NCI-H69 (cell line): ENCODE results near the gene TRMT112.
"Not testable (repeated sequence)": the region's sequence is repeated elsewhere in the genome, so short reads cannot be mapped to it uniquely, and the experiment has no call there.

ENCODE experiments used
- DNase-seq: peaks from one replicate; lab custom pipeline; 2025; lab: John Stamatoyannopoulos, UW

Gene TRMT112

DNA sequence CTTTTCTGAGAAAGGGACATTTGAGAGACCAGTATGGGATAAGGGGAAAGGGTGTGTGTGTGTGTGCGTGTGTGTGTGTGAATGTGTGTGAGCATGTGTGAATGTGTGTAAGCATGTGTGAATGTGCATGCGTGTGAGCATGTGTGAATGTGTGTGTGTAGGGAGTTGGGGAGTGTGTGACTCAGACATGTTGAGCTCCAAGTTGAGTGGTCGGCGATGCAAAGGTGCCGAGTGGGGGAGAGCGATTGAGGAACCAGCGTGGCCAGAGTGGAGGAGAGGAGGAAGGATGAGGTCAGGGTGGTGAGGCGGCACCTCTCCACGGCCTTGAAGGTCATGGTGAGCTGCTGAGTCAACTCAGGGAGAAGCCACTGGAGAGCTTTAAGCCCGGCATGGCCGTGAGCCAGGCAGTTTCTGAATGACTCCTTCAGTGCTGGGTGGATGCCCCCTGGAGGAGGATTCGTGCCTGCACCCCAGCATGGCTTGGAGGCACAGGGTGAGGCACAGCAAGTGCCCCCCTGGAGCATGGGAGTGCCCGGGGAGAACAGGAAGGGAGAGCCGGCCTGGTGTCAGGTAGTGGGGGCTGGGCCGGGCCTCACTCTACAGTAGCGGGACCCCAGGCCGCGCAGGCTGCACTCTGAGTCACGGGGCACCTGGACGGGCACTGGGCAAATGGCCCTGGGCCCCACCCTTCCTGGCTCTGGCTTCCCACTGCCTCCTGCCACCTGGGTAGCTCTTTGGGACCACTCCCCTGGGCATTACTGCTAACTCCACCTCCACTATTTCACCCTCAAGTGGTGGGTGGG is 14.4 kb upstream of the TRMT112 start:
- peak; percentile 73 for DNase-seq

DNA sequence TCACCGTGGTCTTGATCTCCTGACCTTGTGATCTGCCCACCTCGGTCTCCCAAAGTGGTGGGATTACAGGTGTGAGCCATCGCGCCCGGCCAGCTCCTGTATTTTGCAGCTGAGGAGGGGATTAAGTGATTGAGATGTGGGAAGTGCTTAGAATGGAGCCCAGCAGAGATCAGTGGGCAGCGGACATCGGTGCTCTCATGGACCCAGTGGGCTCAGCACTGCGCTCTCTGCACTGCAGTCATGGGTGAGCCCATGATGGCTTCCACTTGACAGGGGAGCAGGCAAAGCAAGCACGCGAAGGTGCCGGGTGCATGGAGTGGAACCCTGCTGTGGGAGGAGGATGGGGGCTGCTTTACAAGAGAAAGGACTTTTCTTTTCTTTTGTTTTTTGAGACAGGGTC is 13.5 kb upstream of the TRMT112 start:
- DNase-seq: no peak

DNA sequence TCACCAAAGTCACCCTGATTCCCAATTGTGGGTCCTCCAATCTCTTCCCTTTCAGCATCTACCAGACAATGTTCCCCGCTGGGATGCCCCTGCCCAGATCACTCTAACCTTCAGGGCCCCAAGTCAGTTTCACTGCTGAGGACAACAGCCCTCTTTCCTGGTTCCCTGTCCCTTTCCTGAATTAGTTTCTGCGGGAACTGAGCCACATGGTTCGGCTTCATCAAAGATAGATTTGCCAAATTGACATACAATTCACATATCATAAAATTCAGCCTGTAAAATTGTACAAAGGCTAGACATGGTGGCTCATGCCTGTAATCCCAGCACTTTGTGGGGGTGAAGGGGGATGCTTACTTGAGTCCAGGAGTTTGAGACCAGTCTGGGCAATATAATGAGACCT is 10.6 kb upstream of the TRMT112 start:
- no peak for DNase-seq

DNA sequence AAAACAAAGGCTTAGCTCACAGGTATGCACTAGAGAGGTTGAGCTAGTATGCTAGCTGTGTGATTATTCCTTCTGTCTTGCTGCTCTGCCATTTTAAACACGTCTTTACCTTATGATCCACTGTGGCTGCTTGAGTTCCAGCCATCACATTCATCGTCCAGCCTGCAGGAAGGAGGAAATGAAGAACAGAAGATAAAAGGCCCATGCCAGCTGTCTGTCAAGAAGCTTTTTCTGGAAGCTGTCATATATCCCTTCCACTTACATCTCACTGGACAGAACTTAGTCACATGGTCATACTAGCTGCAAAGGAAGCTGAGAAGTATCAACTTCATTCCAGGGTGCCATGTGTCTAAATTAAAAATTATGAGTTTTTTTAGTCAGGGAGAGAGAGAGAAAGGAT is 10.0 kb upstream of the TRMT112 start:
- no peak for DNase-seq

DNA sequence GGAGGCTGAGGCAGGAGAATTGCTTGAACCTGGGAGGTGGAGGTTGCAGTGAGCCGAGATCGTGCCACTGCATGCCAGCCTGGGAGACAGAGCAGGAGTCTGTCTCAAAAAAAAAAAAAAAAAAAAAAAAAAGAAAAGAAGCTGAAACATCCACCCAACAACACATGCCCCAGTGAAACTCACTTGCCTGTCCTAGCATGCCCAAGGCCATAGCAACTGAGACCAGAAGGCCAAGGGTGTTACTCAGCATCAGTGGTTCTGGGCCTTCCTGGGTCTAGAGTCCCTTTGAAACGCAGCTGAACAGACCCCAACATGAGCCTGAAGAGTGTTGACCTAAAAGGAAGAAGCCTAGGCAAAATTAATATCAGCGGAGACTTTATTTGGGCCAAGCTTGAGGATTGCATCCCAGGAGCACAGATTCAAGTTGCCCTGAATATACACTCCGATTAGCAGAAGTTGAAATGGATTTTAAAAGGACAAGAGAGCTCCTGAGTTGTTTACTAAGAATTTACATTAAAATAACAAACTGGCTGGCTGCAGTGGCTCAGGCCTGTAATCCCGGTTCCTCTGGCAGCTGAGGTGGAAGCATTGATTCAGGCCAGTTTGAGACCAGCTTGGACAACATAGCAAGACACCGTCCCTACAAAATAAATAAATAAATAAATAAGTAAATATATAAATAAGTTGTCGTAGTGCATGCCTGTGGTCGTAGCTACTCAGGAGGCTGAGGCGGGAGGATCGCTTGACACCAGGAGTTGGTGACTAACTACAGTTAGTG is 7.5 kb upstream of the TRMT112 start:
- no peak for DNase-seq

DNA sequence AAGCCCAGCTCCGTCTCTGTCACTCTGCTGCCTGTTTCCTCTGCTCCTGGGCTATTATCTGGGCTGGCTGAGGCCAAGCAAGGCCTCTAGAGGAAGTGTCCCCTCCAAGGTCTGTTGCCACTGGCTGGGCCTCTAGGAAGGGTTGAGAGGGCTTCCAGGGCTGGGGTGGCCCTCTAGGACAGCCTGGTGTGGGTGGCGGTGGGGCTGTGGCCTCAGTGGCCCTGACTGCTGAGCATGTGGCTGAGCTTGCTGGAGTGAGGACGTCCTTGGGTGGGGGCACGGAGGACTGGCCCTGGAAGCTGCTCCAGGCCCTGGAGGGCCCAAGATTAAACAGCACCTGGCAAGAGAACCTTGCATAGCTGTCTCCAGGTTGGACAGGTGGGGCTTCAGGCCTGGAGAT is 6.6 kb upstream of the TRMT112 start:
- DNase-seq: not testable (repeated sequence)

DNA sequence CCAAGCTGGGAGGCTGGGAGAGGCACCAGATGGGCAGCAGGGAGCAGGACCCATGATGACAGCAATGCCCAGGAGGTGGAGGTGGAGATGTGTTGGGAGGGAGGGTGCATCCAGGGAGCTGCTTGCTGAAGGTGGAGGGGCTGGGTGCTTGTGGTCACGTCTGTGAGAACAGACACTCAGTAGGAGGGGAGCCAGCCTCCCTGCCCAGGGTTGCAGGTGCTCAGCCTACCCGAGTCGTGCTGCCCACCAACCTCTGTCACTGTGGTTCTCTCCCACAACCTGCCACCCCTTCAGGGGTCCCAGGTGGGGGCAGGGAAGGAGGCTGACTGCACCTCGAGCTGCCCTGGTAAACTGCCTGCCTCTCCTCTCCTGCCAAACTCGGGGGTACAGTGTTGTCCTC is 6.0 kb upstream of the TRMT112 start:
- no peak for DNase-seq

DNA sequence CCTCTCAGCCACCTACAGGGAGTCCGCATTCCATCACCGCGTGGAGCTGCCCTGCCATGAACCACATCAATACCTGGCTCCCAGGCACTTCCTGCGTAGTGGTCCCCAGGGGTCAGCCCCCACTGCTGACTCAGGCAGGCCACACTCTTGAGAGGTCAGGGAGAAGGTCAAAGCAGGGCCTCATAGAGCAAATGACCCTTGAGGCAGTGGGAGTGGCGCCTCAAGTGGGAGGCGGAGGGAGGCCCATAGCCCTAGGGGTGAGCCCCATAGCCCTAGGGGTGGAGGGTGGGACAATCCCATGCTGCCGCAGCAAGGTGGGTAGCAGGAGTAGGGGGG is 5.5 kb upstream of the TRMT112 start:
- DNase-seq: no peak

DNA sequence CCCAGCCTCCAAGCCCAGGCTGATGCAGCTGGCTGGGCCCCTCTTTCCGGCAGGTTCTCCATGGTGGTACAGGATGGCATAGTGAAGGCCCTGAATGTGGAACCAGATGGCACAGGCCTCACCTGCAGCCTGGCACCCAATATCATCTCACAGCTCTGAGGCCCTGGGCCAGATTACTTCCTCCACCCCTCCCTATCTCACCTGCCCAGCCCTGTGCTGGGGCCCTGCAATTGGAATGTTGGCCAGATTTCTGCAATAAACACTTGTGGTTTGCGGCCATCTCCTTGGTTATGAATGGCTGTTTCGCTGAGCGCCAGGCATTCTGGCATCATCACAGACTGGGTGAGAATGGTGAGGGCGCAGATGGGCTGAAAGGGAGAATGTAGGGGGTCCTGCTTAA is 4.2 kb upstream of the TRMT112 start:
- no peak for DNase-seq

DNA sequence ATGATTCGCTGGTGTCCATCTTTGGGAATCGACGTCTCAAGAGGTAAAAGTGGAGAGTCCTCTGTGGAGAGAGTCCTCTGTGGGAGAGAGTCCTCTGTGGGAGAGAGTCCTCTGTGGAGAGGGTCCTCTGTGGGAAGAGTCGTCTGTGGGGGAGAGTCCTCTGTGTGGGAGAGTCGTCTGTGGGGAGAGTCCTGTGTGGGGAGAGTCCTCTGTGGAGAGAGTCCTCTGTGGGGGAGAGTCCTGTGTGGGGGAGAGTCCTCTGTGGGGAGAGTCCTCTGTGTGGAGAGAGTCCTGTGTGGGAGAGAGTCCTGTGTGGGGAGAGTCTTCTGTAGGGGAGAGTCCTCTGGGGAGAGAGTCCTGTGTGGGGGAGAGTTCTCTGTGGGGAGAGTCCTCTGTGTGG is 3.7 kb upstream of the TRMT112 start:
- DNase-seq: no peak

DNA sequence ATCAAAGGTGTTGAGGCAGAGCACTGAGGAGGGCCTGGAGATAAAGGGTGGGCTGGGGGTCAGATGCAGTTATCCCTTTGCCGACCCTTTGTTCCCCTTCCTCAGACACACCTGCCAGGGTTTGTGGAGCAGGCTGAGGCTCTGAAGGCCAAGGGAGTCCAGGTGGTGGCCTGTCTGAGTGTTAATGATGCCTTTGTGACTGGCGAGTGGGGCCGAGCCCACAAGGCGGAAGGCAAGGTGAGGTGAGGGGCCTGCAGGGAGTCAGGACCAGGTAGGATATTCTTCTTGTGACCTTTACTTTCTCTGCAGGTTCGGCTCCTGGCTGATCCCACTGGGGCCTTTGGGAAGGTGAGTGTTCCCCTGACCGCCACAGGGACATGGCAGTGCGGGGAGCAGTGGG is 3.2 kb upstream of the TRMT112 start:
- DNase-seq: no peak

DNA sequence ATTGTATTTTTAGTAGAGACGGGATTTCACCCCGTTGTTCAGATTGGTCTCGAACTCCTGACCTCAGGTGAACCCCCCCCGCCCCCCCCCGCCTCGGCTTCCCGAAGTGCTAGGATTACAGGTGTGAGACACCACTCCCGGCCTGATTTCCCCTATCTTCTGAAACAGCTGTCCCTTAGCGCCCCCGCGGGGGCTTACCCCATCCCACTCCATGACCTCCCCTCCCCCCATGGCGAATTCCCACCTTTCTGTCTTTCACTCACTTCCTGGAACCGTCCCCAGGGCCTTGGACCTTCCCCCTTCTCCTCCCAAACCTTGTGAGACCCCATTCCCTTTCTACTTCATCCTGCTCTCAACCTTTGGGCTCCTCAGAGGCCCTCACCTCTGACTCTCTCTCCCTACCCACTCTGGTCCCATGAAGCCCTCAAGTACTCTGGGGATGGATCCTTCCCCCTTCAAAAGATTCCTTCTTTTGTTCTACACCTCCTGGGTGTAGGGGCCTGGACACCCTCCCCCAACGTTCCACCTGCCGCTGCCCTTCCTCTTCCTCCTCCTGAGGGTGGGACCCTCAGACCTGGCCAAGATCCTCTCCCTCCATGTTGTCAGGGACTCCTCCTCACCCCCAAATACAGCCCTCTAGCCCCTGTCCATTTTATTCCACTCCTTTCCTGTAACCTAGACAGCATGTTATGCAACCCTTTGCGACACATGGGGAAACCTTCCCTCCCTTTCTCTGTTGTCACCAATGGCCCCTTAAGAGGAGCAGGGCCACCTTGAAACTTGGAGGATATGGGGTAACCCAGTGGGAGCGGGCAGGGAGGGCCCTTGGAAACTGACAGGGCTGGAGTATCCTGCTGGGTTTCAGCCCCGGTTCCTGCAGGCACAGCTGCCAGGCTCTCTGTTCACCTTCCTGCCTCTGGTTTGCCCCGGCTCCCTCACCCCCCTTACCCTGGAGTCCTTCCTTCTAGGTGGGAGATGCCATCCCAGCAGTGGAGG is 1.7 kb upstream of the TRMT112 start:
- DNase-seq: peak; percentile 44

DNA sequence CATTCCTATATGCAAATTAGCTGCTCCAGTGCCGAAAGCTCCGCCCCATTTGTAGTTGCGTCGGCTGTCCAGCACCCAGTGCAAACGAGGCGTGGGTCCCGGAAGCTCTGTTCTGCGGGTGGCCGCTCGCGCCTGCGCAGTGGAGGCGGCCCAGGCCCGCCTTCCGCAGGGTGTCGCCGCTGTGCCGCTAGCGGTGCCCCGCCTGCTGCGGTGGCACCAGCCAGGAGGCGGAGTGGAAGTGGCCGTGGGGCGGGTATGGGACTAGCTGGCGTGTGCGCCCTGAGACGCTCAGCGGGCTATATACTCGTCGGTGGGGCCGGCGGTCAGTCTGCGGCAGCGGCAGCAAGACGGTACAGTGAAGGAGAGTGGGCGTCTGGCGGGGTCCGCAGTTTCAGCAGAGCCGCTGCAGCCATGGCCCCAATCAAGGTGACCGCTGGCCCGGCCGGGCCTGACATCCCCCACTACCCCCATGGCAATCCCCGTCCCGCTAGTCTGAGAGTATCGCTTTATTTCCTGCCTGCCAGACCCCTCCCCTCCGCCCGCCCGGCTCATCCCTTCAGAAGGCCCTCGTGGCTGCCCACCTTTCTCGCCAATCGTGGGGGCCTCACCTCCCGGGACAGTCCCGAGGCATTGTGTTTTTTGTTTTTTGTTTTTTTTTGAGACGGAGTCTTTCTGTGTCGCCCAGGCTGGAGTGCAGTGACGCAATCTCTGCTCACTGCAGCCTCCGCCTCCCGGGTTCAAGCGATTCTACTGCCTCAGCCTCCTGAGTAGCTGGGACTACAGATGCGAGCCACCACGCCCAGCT is 804 bp upstream of the TRMT112 start, which contains the start of gene PRDX5:
TSS of gene PRDX5 (plus strand) at position 161 of the 805 bp plus-strand sequence. CDS start at position 256, 95 bp downstream.
- DNase-seq: peak; percentile 99

DNA sequence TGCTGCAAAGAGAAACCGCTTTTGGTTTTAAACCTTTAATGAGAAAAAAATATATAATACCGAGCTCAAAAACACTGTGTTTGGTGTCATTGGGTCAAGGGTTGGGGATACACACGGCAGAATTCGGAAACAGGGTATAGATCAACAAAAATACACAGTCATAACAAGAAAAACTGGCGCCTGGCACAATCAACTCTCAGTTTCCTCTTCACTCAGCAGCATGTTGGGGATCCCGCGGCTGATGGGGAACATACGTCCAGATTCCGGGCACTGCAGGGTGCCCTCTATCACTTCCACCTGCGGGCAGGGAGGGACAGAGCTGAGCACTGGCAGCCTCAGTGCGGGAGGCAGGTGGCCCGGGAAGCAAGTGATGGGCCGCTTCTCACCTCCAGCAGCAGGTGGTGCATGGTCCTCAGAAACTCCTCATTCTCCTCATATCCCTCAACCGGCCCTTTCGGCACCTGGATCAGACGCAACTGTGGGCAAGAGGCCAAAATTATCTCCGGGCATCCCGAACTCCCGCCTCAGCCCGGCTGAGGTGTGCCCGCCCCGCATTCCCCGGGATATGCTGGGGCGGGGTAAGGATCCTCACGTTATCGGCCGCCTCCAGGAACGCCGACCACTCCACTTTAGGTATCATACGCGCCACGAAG is 561 bp downstream of the TRMT112 start:
- DNase-seq: peak; percentile 74

DNA sequence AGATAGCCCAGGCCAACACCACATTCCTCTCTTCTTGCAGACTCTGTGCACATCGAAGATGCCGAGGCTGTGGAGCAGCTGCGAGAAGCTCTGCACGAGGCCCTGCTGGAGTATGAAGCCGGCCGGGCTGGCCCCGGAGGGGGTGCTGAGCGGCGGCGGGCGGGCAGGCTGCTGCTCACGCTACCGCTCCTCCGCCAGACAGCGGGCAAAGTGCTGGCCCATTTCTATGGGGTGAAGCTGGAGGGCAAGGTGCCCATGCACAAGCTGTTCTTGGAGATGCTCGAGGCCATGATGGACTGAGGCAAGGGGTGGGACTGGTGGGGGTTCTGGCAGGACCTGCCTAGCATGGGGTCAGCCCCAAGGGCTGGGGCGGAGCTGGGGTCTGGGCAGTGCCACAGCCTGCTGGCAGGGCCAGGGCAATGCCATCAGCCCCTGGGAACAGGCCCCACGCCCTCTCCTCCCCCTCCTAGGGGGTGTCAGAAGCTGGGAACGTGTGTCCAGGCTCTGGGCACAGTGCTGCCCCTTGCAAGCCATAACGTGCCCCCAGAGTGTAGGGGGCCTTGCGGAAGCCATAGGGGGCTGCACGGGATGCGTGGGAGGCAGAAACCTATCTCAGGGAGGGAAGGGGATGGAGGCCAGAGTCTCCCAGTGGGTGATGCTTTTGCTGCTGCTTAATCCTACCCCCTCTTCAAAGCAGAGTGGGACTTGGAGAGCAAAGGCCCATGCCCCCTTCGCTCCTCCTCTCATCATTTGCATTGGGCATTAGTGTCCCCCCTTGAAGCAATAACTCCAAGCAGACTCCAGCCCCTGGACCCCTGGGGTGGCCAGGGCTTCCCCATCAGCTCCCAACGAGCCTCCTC is 1.5 kb downstream of the TRMT112 start:
- not testable (repeated sequence) for DNase-seq

DNA sequence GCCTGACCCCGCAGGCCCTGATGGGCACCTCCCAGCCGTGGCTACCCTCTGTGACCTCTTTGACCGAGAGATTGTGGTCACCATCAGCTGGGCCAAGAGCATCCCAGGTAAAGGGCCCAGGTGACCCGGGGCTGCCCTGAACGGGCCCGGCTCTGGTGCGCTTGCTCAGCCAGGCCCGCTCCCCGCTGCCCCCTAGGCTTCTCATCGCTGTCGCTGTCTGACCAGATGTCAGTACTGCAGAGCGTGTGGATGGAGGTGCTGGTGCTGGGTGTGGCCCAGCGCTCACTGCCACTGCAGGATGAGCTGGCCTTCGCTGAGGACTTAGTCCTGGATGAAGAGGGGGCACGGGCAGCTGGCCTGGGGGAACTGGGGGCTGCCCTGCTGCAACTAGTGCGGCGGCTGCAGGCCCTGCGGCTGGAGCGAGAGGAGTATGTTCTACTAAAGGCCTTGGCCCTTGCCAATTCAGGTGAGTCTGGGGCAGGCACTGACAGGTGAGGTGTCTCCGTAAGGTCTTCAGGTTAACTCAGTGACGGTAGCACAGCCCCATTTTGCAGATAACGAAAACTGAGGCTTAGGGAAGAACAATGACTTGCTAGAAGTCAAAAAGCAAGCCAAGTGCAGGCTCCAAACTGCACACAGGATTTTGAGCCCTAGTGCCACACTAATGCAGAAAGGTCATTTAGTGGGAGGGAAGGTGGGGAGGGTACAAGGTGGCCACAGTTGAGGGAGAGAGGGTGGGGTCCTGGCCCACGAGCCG is 2.4 kb downstream of the TRMT112 start:
- DNase-seq: no peak

DNA sequence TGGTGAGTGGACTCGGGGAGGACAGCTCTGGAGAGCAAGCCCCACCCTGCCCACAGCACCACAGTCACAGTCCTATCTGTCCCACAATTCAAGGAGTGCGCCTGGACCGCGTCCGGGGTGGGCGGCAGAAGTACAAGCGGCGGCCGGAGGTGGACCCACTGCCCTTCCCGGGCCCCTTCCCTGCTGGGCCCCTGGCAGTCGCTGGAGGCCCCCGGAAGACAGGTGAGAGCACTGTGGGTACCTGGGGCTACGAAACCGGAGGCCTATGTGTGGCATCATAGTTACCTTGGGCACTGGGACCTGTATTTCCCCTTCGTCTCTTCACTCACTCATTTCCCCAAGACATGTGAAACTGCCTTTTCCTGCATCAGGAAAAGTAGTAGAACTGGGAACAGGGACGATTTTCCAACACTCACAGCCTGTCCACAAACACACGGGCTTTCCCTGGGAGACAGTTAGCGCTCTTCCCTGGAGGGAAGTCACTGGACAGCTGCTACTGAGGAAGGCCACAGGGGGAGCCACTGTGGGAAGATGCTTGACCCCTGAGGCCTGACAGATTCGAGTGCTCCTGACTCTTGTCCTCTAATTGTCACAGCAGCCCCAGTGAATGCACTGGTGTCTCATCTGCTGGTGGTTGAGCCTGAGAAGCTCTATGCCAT is 3.1 kb downstream of the TRMT112 start:
- no peak for DNase-seq

DNA sequence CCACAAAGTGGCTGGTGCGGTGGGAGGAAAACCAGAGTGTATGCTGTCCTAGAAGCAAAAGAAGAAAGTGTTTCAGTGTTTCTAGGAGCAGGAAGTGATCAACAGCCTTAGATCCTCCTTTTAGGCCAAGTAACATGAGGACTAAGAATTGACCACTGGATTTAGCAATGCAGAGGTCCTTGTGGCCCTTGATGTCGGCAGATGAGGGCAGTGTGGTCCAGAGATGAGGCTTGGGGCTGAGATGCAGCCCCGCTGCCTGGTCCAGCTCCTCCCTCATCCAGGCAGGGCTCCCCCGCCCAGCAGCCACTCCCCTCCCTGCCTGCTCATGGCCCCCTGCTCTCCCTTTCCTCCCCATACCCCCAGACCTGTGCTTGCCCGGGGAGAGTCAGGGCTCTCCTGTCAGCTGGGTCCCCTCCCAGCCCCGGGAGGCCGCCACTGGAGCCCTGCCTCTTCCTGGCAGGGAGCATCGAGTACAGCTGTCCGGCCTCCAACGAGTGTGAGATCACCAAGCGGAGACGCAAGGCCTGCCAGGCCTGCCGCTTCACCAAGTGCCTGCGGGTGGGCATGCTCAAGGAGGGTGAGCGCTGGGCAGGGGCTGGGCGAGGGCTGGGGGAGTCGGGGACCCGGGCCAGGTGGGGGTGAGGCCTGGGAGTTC is 3.7 kb downstream of the TRMT112 start:
- DNase-seq: no peak
